A549 (cell line): Measurements from ENCODE around the gene WDR20. TPM values are rescaled to one million over a fixed set of nuclear protein-coding genes. Genes with fewer than 3 reads are reported as not detected.

Experiments used
- ATAC-seq, 2 experiments: fragments of 200-7000 bp in 1 of 2; fragments of >200 bp in 1 of 2; cut with Nextera tagmentation in 1 of 2; cut with Tn5 transposase in 1 of 2; 3 replicates each; pipeline versions ENCODE4 v1.8.0 to v1.9.1; 2018 to 2020; ENCODE audit warnings: mild to moderate bottlenecking in 1 of 2, moderate library complexity in 1 of 2
- CTCF ChIA-PET: fragments of 300-600 bp; sonication (Branson Sonifier 250); formaldehyde crosslinking; extraction: SDS; loops from one replicate; lab custom pipeline; 2021; ENCODE audit warnings: antibody characterized with exemption, inconsistent platforms; lab: Yijun Ruan, JAX
- POLR2A ChIA-PET: fragments of 350-600 bp; formaldehyde crosslinking; extraction: SDS; loops from one replicate; lab custom pipeline; 2021; ENCODE audit warnings: antibody characterized with exemption, inconsistent platforms; lab: Yijun Ruan, JAX
- DNase-seq, 2 experiments: peaks; one replicate each; pipeline versions ENCODE4 v3.0.0 to v3.0.0-alpha.2; 2011 to 2016; ENCODE audit warnings: low read depth in 1 of 2, low spot score in 1 of 2
- FAIRE-seq: peaks from 2 replicates; lab custom pipeline; 2011; peaks lifted over from hg19 to GRCh38; lab: Jason Lieb, UNC
- H3K27ac ChIP-seq, 2 experiments: fragments of >200 bp; sonication (Bioruptor Twin); formaldehyde crosslinking; 3 replicates each; pipeline ENCODE4 v1.5.1; 2016 to 2017
- H3K4me1 ChIP-seq: fragments of >200 bp; sonication (Bioruptor Twin); formaldehyde crosslinking; 3 replicates; pipeline ENCODE4 v1.6.1; 2016
- H3K4me2 ChIP-seq: fragments of >200 bp; sonication (Bioruptor Twin); formaldehyde crosslinking; 3 replicates; pipeline ENCODE4 v1.6.1; 2016
- H3K4me3 ChIP-seq: fragments of >200 bp; sonication (Bioruptor Twin); formaldehyde crosslinking; 3 replicates; pipeline ENCODE4 v1.5.1; 2016
- H3K9me3 ChIP-seq: fragments of >200 bp; sonication (Bioruptor Twin); formaldehyde crosslinking; 3 replicates; pipeline ENCODE4 v1.6.1; 2016
- CBX2 ChIP-seq: fragments of 200-600 bp; sonication (generic); IDR thresholded peaks from 2 replicates; pipeline ENCODE4 v1.6.1; 2016; ENCODE audit warnings: low read depth, mild to moderate bottlenecking, borderline replicate concordance
- CBX8 ChIP-seq: fragments of 200-600 bp; sonication (generic); IDR thresholded peaks from 2 replicates; pipeline ENCODE4 v1.6.1; 2016
- EHF ChIP-seq: fragments of 250-450 bp; sonication (Bioruptor Pico); IDR thresholded peaks from 2 replicates; pipeline ENCODE4 v1.5.0; 2020; ENCODE audit warnings: mild to moderate bottlenecking
- EHMT2 ChIP-seq: fragments of 200-600 bp; sonication (generic); IDR thresholded peaks from 2 replicates; pipeline ENCODE4 v1.6.1; 2016; ENCODE audit warnings: antibody characterized with exemption, low read depth, mild to moderate bottlenecking, moderate library complexity
- ESRRA ChIP-seq: fragments of 150-350 bp; IDR thresholded peaks from 2 replicates; pipeline ENCODE4 v1.6.1; 2014; ENCODE audit warnings: mild to moderate bottlenecking, low read length, borderline replicate concordance
- FOSL2 ChIP-seq, 2 experiments: fragments of 450-650 bp in 1 of 2; fragments of >200 bp in 1 of 2; sonication (Bioruptor Twin) in 1 of 2; formaldehyde crosslinking; IDR thresholded peaks; 2 replicates each; pipeline versions ENCODE4 v1.5.0 to v1.6.1; 2016 to 2020; ENCODE audit warnings: mild to moderate bottlenecking in 1 of 2, moderate library complexity in 1 of 2
- GATA3 ChIP-seq: IDR thresholded peaks from 2 replicates; pipeline ENCODE4 v1.6.1; 2012; ENCODE audit warnings: borderline replicate concordance
- HDAC2 ChIP-seq: fragments of 200-600 bp; sonication (generic); IDR thresholded peaks from 2 replicates; pipeline ENCODE4 v1.6.1; 2016
- HEYL ChIP-seq: fragments of 250-450 bp; sonication (Bioruptor Pico); IDR thresholded peaks from 2 replicates; pipeline ENCODE4 v1.8.0; 2021; ENCODE audit warnings: mild to moderate bottlenecking, moderate library complexity
- JUNB ChIP-seq: fragments of >200 bp; sonication (Bioruptor Twin); formaldehyde crosslinking; IDR thresholded peaks from 2 replicates; pipeline ENCODE4 v1.6.1; 2016
- KDM5A ChIP-seq: fragments of 200-600 bp; sonication (generic); IDR thresholded peaks from 2 replicates; pipeline ENCODE4 v1.6.1; 2016; ENCODE audit warnings: antibody characterized with exemption, mild to moderate bottlenecking
- MAFK ChIP-seq: fragments of 450-650 bp; IDR thresholded peaks from 2 replicates; pipeline ENCODE4 v1.6.1; 2014; ENCODE audit not compliant: partially characterized antibody
- MAX ChIP-seq: IDR thresholded peaks from 2 replicates; pipeline ENCODE4 v1.6.1; 2012
- MYC ChIP-seq: IDR thresholded peaks from 2 replicates; pipeline ENCODE4 v1.6.1; 2012; ENCODE audit warnings: mild to moderate bottlenecking, inconsistent platforms, low read length, improper control_type of control experiment, borderline replicate concordance
- NR3C1 ChIP-seq: fragments of >200 bp; sonication (Bioruptor Twin); formaldehyde crosslinking; IDR thresholded peaks from 3 replicates; pipeline ENCODE4 v1.6.1; 2017
- POLR2A ChIP-seq: IDR thresholded peaks from 2 replicates; pipeline ENCODE4 v1.6.1; 2012; ENCODE audit warnings: mild to moderate bottlenecking, low read length
- REST ChIP-seq: fragments of 200-600 bp; sonication (generic); IDR thresholded peaks from 2 replicates; pipeline ENCODE4 v1.6.1; 2016; ENCODE audit warnings: antibody characterized with exemption, mild to moderate bottlenecking, moderate library complexity
- SREBF2 ChIP-seq: fragments of 450-650 bp; IDR thresholded peaks from 2 replicates; pipeline ENCODE4 v1.6.1; 2014; ENCODE audit warnings: mild to moderate bottlenecking, moderate library complexity
- WGBS: methylation state at CpG from one replicate; pipeline ENCODE4 v1.1.6; 2017; ENCODE audit errors: missing lambda C conversion rate; 5-methylcytosine and 5-hydroxymethylcytosine counted together
- polyA plus RNA-seq, 4 experiments: library from polyadenylated mRNA; depleted of rRNA in 3 of 4; stranded (reverse); fragments of >200 nt; fragmentation: RNase III in 1 of 4; extraction: RNeasy Plus Mini Kit Qiagen cat#74134 plus additional on column Dnase treatment in 1 of 4; gene quantifications; 2 replicates in 3 of 4; 3 replicates in 1 of 4; pipeline ENCODE4 v1.2.3, GENCODE V29; 2011 to 2017
- TF ChIP-seq, protein P1 (sequence below): IDR thresholded peaks from 2 replicates; pipeline ENCODE4 v1.6.1; 2012

Gene WDR20
- polyA plus RNA-seq, 2 of the 4 experiments (the other 2 are of a cell fraction) = 19.5 to 20.6 TPM

DNA sequence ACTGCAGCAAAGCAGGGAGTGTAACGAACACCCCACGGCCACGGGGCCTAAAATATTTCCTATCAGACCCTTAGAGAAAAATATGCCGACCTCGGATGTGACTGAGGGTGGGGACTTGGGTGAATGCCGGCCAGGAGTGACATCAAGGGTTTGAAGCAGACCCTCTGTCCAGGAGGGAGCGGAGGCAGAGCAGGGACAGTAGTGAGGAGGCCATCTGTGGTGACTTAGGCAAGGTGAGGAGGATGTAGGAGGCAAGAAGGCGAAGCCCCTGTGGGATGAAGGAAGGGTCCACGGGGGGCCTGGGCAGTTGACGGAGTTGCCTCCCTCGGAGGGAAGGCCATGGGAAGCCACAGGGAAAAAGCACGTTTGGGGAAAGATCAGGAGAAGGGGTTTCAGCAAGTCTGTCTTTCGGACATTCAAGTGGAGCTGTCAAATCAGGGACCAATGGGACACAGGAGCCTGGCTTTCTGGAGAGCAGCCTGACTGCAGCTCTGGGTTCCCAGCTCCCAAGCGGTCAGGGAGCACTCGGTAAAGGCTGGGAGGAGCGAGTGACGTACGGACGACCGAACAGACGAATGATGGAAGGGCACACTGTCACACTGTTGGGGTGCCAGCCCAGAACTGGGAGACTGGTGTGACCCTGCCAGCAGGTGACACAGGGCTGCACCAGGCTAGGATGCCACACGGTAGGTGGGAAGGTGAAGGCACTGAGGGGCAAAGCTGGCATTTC, 90.9 kb downstream of the WDR20 start:
- WGBS = 83% methylated on average over 22 of the region's 22 CpGs
- Histone ChIP-seq H3K4me1 (peaks cover 9% of the 10 kb centered on the region), H3K4me2 (no peak overlapping the region), H3K4me3 (no peak overlapping the region), H3K27ac (no peak overlapping the region), H3K9me3 (no peaks in the 10 kb centered on the region)
- ChIA-PET CTCF (interaction anchor here (1.0 to 6.9 kb wide), 5 partner anchors 8 to 134 kb away, joined by 3 to 52 read pairs (median 5); no protein-coding TSS in a partner anchor), POLR2A (no interaction called here)
- ATAC-seq (no peak), DNase-seq (no peak), FAIRE-seq (no peak)
- TF ChIP-seq EHMT2 (no peak), GATA3 (no peak), HEYL (no peak), CBX8 (no peak), ESRRA (no peak), HDAC2 (no peak), MAFK (no peak), JUNB (no peak), EHF (CRISPR knock-in tag) (no peak), MAX (no peak), NR3C1 (no peak), POLR2A (no peak), CBX2 (no peak), FOSL2 (IDR thresholded peaks at IDR 0.05) (no peak), FOSL2 (CRISPR knock-in tag; IDR thresholded peaks at IDR 0.05) (no peak), SREBF2 (no peak)
- TF ChIP-seq, protein P1, sequence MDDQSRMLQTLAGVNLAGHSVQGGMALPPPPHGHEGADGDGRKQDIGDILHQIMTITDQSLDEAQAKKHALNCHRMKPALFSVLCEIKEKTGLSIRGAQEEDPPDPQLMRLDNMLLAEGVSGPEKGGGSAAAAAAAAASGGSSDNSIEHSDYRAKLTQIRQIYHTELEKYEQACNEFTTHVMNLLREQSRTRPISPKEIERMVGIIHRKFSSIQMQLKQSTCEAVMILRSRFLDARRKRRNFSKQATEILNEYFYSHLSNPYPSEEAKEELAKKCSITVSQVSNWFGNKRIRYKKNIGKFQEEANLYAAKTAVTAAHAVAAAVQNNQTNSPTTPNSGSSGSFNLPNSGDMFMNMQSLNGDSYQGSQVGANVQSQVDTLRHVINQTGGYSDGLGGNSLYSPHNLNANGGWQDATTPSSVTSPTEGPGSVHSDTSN = no peak

DNA sequence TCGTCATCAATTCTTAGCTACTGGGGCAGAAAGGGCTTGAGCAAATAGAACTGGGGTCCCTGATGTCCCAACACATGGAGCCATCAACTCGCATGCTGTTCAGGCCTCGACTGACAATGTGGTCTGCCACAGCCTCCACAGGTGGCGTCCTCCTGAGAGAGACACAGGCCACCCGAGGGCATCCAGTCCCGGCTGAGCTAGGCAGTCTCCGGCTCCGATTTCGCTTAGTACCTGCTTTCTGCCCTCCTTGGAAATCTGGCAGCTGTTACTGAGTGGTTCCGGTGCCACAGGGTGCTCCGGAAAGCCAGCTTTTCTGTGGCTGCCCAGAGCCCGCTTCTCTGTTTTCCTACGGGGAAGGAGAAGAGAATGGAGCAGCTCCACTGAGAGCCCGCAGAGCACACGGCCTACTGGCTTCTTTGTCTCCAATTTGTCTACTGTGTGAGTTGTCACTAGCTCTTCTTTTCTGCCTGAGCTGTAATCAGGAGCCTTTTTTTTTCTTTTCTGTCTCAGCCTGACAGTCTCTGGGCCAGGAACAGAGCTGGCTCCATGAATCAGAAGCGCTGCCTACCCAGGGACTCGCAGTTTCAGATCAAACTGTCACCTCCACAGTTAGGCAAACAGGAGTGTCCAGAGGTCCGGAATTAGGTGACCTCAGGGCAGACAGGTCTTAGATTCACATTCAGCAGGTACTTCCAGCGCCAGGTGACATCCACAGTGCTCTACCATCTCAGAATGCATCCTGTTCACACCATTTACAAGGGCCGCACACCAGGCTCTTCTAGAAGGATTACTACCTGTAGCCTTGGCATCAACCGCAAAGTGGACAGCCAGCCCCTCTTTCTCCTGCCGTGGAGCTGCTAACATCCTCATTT, 92.0 kb downstream of the WDR20 start:
- Histone ChIP-seq H3K4me2 (no peak overlapping the region), H3K9me3 (no peaks in the 10 kb centered on the region), H3K4me1 (peaks cover 10% of the 10 kb centered on the region), H3K27ac (no peak overlapping the region), H3K4me3 (no peak overlapping the region)
- 89% methylated on average over 22 of the region's 22 CpGs for WGBS
- TF ChIP-seq ESRRA (no peak), REST (no peak)
- ATAC-seq (no peak), DNase-seq (no peak), FAIRE-seq (no peak)
- CTCF ChIA-PET = interaction anchor here (1.2 to 6.9 kb wide), 2 partner anchors 83 to 85 kb away, joined by 5 to 52 read pairs; no protein-coding TSS in a partner anchor
- POLR2A ChIA-PET = no interaction called here

- peaks cover 10% of the 10 kb centered on the region for H3K4me1 ChIP-seq
- DNase-seq = no peak
- CTCF ChIA-PET = interaction anchor here (6.9 kb wide), 1 partner anchor 82 kb away, joined by 52 read pairs; no protein-coding TSS in a partner anchor
- no peak overlapping the region for H3K27ac ChIP-seq
- ATAC-seq = no peak; a peak in 1 of 6 replicates
- no peak for FAIRE-seq
- POLR2A ChIA-PET = no interaction called here
- no peak overlapping the region for H3K4me2 ChIP-seq
- no peak overlapping the region for H3K4me3 ChIP-seq
- H3K9me3 ChIP-seq = no peaks in the 10 kb centered on the region
- WGBS = 81% methylated on average over 9 of the region's 9 CpGs
- TF ChIP-seq MYC (no peak), EHMT2 (no peak), KDM5A (no peak), REST (no peak)
Observed at GRCh38 chr14:102232348-102232625, 92.6 kb downstream of the WDR20 start.
